ENCODE data around the gene CLK2. TPM values are rescaled to one million over a fixed set of nuclear protein-coding genes. Genes with fewer than 3 reads are reported as not detected.

The CLK2 gene
- total RNA-seq, 1 donor from 2014 or later: 32.1 TPM

DNA sequence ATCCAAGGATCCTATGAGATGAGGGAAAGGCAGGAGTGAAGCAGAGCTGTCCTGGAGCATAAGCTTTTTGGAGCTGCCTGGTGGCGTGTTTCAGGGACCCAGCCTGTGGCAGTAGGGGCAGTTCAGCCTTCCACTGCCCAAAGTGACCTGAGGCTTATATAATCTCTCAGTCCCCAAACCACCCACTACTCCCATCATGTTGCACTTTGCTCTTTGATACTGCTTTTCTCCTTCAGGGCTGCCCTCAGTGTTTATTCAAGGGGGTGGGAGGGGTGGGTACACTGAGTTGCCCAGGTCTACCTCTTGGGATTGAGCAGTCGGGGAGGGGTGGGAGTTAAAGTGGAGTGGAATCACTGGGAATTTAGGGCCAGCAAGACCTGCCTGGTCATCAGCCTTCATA is 13.2 kb upstream of the CLK2 start:
- Histone ChIP-seq H3K36me3 (no peaks in the 10 kb centered on the region), H3K4me3 (no peak overlapping the region), H3K9me3 (no peaks in the 10 kb centered on the region), H3K27ac (no peak overlapping the region), H3K4me1 (no peaks in the 10 kb centered on the region), H3K27me3 (no peaks in the 10 kb centered on the region)
- TF ChIP-seq, protein P1, sequence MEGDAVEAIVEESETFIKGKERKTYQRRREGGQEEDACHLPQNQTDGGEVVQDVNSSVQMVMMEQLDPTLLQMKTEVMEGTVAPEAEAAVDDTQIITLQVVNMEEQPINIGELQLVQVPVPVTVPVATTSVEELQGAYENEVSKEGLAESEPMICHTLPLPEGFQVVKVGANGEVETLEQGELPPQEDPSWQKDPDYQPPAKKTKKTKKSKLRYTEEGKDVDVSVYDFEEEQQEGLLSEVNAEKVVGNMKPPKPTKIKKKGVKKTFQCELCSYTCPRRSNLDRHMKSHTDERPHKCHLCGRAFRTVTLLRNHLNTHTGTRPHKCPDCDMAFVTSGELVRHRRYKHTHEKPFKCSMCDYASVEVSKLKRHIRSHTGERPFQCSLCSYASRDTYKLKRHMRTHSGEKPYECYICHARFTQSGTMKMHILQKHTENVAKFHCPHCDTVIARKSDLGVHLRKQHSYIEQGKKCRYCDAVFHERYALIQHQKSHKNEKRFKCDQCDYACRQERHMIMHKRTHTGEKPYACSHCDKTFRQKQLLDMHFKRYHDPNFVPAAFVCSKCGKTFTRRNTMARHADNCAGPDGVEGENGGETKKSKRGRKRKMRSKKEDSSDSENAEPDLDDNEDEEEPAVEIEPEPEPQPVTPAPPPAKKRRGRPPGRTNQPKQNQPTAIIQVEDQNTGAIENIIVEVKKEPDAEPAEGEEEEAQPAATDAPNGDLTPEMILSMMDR (IDR thresholded peaks at IDR 0.05): no peak
- intact Hi-C loops (cut with DNase I): no loop called here
- DNase-seq (ENCODE audit: low spot score in 2 of 2): no peak

DNA sequence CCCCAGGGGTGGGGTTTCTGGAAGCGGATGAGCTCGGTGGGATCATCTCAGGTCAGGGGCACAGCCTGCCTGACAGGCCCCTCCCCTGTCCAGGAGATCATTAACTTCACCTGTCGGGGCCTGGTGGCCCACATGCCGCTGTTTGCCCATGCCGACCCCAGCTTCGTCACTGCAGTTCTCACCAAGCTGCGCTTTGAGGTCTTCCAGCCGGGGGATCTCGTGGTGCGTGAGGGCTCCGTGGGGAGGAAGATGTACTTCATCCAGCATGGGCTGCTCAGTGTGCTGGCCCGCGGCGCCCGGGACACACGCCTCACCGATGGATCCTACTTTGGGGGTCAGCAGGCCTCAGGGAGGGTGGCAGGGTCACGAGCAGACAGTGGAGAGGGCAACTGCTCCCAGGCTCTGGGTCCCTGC is 12.3 kb upstream of the CLK2 start:
- no peaks in the 10 kb centered on the region for H3K36me3 ChIP-seq
- no peaks in the 10 kb centered on the region for H3K4me1 ChIP-seq
- DNase-seq (ENCODE audit: low spot score in 2 of 2): no peak
- H3K27ac ChIP-seq: no peak overlapping the region
- H3K27me3 ChIP-seq: no peaks in the 10 kb centered on the region
- no peak overlapping the region for H3K4me3 ChIP-seq
- intact Hi-C loops (cut with DNase I): no loop called here
- H3K9me3 ChIP-seq: no peaks in the 10 kb centered on the region
- TF ChIP-seq, protein P1 (IDR thresholded peaks at IDR 0.05): no peak

DNA sequence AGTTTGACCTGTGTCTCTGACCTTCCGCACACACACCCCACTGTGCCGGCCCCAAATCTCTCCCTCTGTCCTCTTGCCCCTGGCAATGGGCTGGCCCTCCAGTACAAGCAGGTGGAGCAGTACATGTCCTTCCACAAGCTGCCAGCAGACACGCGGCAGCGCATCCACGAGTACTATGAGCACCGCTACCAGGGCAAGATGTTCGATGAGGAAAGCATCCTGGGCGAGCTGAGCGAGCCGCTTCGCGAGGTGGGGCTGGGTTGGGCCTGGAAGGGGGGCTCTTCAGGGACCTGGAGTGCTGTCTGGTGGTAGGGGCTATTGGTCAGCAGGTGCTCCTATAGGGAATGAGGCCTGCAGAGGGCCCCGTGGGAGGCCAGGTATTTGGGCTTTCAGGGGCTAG is 11.8 kb upstream of the CLK2 start:
- Histone ChIP-seq H3K27ac (no peak overlapping the region), H3K9me3 (no peaks in the 10 kb centered on the region), H3K4me3 (no peak overlapping the region), H3K36me3 (no peaks in the 10 kb centered on the region), H3K27me3 (no peaks in the 10 kb centered on the region), H3K4me1 (no peaks in the 10 kb centered on the region)
- intact Hi-C loops (cut with DNase I): no loop called here
- TF ChIP-seq, protein P1 (IDR thresholded peaks at IDR 0.05): no peak
- no peak for DNase-seq (ENCODE audit: low spot score in 2 of 2)

DNA sequence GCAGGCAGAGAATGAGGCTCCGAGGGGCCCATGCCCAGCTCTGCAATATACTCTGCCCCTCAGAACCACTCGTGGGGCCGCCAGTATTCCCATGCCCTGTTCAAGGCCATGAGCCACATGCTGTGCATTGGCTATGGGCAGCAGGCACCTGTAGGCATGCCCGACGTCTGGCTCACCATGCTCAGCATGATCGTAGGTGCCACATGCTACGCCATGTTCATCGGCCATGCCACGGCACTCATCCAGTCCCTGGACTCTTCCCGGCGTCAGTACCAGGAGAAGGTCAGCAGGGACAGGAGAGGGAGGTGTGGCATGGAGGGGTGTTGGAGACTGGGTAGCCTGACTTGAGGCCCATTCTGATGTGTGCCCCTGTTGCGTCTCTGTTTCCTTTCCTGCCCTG is 11.2 kb upstream of the CLK2 start:
- H3K4me1 ChIP-seq: no peaks in the 10 kb centered on the region
- no peaks in the 10 kb centered on the region for H3K9me3 ChIP-seq
- no peaks in the 10 kb centered on the region for H3K36me3 ChIP-seq
- intact Hi-C loops (cut with DNase I): no loop called here
- no peaks in the 10 kb centered on the region for H3K27me3 ChIP-seq
- no peak for DNase-seq (ENCODE audit: low spot score in 2 of 2)
- no peak overlapping the region for H3K4me3 ChIP-seq
- H3K27ac ChIP-seq: no peak overlapping the region
- TF ChIP-seq, protein P1 (IDR thresholded peaks at IDR 0.05): no peak

DNA sequence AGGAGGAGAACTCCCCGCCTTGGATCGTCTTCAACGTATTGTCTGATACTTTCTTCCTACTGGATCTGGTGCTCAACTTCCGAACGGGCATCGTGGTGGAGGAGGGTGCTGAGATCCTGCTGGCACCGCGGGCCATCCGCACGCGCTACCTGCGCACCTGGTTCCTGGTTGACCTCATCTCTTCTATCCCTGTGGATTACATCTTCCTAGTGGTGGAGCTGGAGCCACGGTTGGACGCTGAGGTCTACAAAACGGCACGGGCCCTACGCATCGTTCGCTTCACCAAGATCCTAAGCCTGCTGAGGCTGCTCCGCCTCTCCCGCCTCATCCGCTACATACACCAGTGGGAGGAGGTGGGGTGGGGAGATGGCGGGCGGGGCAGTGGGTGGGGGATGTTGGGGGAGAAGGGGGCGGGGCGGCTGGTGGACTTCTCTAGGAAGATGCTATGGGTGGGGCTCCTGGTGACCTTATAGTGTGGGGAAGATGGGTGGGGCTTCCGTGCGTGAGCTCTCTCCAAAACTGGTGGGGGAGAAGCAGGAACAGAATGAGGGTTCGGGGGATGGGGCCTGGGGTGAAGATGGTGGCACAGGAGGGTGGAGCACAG is 9.3 kb upstream of the CLK2 start:
- TF ChIP-seq, protein P1 (IDR thresholded peaks at IDR 0.05): no peak
- H3K27me3 ChIP-seq: no peaks in the 10 kb centered on the region
- DNase-seq (ENCODE audit: low spot score in 2 of 2): no peak
- H3K9me3 ChIP-seq: no peaks in the 10 kb centered on the region
- H3K4me3 ChIP-seq: no peak overlapping the region
- H3K36me3 ChIP-seq: no peaks in the 10 kb centered on the region
- no peak overlapping the region for H3K27ac ChIP-seq
- peaks cover 0 to 3% of the 10 kb centered on the region in 2 donors for H3K4me1 ChIP-seq
- intact Hi-C loops (cut with DNase I): no loop called here

DNA sequence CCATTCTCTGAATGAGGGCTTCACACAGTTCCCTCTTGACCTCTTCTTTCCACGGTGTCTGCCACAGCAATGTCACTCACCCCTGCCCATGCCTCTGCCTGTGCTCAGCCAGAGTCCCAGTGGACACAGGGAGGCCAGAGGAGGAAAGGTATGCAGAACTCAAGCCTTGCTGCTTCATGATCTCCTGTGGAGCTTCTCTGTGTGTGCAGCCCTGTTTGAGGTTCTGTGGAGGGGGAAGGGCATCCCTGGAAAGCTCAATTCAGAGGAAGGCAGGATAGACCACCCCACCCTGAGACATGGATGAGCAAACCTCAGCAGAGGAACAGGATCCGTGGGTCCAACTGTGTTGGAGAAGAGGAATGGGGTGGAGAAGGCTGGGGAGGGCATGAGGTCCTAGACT is 6.0 kb upstream of the CLK2 start:
- TF ChIP-seq, protein P1 (IDR thresholded peaks at IDR 0.05): no peak
- intact Hi-C loops (cut with DNase I): loop anchor here (5.0 to 10.0 kb wide), 2 partner anchors 226 to 313 kb away; no protein-coding TSS in a partner anchor
- Histone ChIP-seq H3K4me3 (no peak overlapping the region), H3K9me3 (no peaks in the 10 kb centered on the region), H3K4me1 (peaks cover 5 to 10% of the 10 kb centered on the region in 2 donors), H3K27me3 (no peaks in the 10 kb centered on the region), H3K36me3 (no peaks in the 10 kb centered on the region), H3K27ac (no peak overlapping the region)
- no peak for DNase-seq (ENCODE audit: low spot score in 2 of 2)
